Testis (tissue), 2 donors: Measurements from ENCODE around the gene NCKAP5.

Experiments used
- CTCF ChIP-seq, 3 experiments: fragments of 450-650 bp in 2 of 3; fragments of 200-600 bp in 1 of 3; sonication (generic) in 1 of 3; IDR thresholded peaks; one replicate each; pipeline ENCODE4 v1.5.1; 2016 to 2019; ENCODE audit warnings: antibody characterized with exemption in 3 of 3, mild to moderate bottlenecking in 2 of 3, moderate library complexity in 1 of 3
- POLR2A ChIP-seq: fragments of 450-650 bp; IDR thresholded peaks from one replicate; pipeline ENCODE4 v1.6.1; 2017; ENCODE audit warnings: antibody characterized with exemption, mild to moderate bottlenecking, moderate library complexity

DNA sequence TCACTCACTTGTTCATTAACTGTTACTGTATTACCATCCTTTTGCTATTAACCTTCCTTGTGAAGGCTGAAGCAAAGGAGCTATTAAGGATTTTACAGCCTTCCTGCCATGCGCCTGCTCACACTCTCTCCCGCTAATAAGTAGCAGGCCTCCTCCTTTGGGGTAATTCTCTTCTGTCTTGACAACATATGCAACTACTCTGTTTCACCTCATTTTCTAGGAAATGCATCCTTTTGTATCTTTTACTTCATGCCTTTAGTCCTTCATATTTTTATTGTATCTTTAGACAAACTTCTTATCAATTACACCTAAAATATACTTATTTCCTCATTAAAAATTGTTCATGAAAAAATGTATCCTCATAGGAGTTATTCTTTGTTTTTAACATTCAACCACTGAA is 463.4 kb downstream of the NCKAP5 start:
- TF ChIP-seq CTCF (IDR thresholded peaks at IDR 0.05) (no peak), POLR2A (no peak)
